ENCODE results near the gene KDM8.

DNA sequence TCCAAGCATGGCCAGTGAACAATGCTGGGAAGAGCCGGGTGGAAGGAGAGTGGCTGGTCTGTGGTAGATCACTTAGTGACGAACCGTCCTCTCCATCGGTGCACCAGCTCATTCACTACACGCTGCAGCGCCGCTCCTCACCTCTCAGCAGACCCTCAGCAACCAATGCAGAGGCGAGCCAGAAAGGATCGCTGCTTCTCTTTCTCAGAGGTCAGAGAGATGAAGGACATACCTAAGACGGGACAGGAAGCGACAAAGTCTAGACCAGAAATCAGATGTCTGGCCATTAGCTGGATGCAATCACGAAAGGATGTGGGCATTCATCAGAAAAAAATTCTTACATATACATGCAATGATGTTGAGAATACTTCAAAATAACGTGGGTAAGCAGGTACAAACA lies 38.3 kb downstream of the KDM8 start:
- TF ChIP-seq, protein P1, sequence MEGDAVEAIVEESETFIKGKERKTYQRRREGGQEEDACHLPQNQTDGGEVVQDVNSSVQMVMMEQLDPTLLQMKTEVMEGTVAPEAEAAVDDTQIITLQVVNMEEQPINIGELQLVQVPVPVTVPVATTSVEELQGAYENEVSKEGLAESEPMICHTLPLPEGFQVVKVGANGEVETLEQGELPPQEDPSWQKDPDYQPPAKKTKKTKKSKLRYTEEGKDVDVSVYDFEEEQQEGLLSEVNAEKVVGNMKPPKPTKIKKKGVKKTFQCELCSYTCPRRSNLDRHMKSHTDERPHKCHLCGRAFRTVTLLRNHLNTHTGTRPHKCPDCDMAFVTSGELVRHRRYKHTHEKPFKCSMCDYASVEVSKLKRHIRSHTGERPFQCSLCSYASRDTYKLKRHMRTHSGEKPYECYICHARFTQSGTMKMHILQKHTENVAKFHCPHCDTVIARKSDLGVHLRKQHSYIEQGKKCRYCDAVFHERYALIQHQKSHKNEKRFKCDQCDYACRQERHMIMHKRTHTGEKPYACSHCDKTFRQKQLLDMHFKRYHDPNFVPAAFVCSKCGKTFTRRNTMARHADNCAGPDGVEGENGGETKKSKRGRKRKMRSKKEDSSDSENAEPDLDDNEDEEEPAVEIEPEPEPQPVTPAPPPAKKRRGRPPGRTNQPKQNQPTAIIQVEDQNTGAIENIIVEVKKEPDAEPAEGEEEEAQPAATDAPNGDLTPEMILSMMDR (IDR thresholded peaks at IDR 0.05): no peak
- no peak for TF ChIP-seq EZH2 (IDR thresholded peaks at IDR 0.05; ENCODE audit: borderline replicate concordance, insufficient read depth, low read depth, low read length, poor library complexity, severe bottlenecking)
